ENCODE measurements around the gene CRPPA.

DNA sequence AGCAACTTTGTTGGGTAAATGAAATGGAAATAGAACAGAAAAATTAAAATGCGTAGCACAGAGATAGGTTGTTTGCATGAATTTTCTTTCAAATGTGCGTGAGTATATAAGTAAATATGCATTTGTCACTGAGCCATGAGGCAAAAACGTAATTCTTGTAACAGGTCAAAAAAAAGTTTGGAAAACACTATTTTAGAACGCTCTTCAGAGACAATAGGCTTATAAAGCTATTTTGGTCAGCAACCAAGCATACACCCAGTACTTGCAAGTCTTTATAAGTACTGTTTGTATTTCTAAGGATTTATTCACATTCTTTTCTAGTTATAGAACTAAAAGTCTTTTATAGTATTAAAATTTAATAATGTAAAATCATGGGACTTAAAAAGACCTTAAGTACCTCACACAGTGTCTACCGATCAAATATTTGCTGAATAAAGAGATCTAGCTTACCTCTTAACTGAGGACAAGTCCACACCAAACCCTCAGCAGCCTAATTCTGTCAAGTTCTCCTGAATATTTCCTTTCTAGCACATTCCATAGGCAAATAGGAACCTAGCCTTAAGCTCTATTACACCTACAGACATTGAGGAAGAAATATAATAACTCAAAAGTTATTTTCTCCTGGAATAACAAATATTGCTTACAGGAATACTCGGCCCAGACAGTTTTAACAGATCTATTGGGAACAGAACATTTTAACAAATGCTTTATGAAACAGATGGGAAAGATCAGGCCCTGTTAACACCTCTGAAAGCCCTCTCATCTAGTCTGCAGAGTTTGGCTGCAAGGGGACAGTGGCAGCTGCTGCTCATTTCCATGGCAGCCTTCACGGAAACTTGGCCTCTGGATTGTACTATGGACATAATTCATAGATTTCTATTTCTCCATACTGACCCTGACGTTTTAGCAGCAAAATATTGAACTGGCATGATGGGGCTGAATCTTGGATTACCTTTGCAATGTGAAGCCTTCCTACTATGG lies 8.8 kb downstream of the CRPPA start:
- TF ChIP-seq, protein P1, sequence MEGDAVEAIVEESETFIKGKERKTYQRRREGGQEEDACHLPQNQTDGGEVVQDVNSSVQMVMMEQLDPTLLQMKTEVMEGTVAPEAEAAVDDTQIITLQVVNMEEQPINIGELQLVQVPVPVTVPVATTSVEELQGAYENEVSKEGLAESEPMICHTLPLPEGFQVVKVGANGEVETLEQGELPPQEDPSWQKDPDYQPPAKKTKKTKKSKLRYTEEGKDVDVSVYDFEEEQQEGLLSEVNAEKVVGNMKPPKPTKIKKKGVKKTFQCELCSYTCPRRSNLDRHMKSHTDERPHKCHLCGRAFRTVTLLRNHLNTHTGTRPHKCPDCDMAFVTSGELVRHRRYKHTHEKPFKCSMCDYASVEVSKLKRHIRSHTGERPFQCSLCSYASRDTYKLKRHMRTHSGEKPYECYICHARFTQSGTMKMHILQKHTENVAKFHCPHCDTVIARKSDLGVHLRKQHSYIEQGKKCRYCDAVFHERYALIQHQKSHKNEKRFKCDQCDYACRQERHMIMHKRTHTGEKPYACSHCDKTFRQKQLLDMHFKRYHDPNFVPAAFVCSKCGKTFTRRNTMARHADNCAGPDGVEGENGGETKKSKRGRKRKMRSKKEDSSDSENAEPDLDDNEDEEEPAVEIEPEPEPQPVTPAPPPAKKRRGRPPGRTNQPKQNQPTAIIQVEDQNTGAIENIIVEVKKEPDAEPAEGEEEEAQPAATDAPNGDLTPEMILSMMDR (IDR thresholded peaks at IDR 0.05), result no peak
- no peak for TF ChIP-seq POLR2A (IDR thresholded peaks at IDR 0.05)

Data from sigmoid colon (tissue), 3 donors.